GM21737 (cell line): ENCODE measurements around the gene KIR2DL1.
"Not testable (repeated sequence)": the region's sequence is repeated elsewhere in the genome, so short reads cannot be mapped to it uniquely, and the experiment has no call there.

Experiments used
- ATAC-seq: cut with Tn5 transposase; IDR thresholded peaks from one replicate; pipeline ENCODE4 v1.9.1; 2021; ENCODE audit warnings: mild to moderate bottlenecking, moderate library complexity; ENCODE audit not compliant: unreplicated experiment

KIR2DL1 gene

GRCh38 chr19:54817670-54818536 is 48.3 kb downstream of the KIR2DL1 start:
- no peak for ATAC-seq

GRCh38 chr19:54824416-54824815 is 54.8 kb downstream of the KIR2DL1 start:
- not testable (repeated sequence) for ATAC-seq

GRCh38 chr19:54825326-54825725 is 55.7 kb downstream of the KIR2DL1 start:
- ATAC-seq: not testable (repeated sequence)

GRCh38 chr19:54828064-54828463 is 58.5 kb downstream of the KIR2DL1 start:
- not testable (repeated sequence) for ATAC-seq

GRCh38 chr19:54832496-54832895 is 62.9 kb downstream of the KIR2DL1 start, which contains the start of gene KIR2DS4:
TSS of gene KIR2DS4 (plus strand) at chr19:54832676.
- ATAC-seq: not testable (repeated sequence)
